HG02943 (cell line): Measurements from ENCODE around the gene ISG15.

Source experiments
- ATAC-seq: cut with Tn5 transposase; IDR thresholded peaks from one replicate; pipeline ENCODE4 v1.9.1; 2021; ENCODE audit warnings: mild to moderate bottlenecking, low read depth, moderate library complexity; ENCODE audit not compliant: unreplicated experiment

Gene ISG15

DNA sequence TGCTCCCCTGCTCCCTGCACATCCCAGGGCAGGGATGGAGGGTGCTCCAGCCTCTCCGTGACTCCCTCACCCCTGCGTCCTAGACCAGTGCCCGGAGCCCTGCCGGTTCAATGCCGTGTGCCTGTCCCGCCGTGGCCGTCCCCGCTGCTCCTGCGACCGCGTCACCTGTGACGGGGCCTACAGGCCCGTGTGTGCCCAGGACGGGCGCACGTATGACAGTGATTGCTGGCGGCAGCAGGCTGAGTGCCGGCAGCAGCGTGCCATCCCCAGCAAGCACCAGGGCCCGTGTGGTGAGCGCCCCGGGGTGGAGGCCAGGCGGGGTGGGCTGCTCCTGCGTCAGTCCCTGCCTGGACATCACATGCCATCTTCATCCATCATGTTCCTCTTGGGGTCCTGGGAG, 28.6 kb downstream of the ISG15 start:
- no peak for ATAC-seq

- no peak for ATAC-seq
Measured at GRCh38 chr1:1042835-1043234, 29.5 kb downstream of the ISG15 start.

DNA sequence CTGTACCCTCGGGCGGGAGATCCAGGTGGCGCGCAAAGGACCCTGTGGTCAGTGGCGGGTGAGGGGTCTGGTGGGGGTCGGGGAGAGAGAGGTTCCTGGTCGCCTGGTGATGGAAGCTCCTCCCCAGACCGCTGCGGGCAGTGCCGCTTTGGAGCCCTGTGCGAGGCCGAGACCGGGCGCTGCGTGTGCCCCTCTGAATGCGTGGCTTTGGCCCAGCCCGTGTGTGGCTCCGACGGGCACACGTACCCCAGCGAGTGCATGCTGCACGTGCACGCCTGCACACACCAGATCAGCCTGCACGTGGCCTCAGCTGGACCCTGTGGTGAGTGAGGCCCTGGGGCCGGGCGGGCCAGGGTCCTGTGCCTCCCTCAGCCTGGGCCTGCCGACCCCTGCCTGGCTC, 30.1 kb downstream of the ISG15 start:
- ATAC-seq = no peak

GRCh38 chr1:1043921-1044320, 30.6 kb downstream of the ISG15 start:
- no peak for ATAC-seq

GRCh38 chr1:1044455-1045078, 31.3 kb downstream of the ISG15 start:
- ATAC-seq = no peak

DNA sequence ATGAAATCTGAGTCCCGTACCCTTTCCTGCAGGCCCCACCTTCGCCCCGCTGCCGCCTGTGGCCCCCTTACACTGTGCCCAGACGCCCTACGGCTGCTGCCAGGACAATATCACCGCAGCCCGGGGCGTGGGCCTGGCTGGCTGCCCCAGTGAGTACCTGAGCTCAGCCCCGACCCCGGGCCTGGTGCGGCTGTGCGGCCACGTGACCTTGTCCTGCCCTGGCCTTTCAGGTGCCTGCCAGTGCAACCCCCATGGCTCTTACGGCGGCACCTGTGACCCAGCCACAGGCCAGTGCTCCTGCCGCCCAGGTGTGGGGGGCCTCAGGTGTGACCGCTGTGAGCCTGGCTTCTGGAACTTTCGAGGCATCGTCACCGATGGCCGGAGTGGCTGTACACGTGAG, 31.8 kb downstream of the ISG15 start:
- no peak for ATAC-seq

- ATAC-seq = no peak
Measured at GRCh38 chr1:1046243-1046642, 32.9 kb downstream of the ISG15 start.

DNA sequence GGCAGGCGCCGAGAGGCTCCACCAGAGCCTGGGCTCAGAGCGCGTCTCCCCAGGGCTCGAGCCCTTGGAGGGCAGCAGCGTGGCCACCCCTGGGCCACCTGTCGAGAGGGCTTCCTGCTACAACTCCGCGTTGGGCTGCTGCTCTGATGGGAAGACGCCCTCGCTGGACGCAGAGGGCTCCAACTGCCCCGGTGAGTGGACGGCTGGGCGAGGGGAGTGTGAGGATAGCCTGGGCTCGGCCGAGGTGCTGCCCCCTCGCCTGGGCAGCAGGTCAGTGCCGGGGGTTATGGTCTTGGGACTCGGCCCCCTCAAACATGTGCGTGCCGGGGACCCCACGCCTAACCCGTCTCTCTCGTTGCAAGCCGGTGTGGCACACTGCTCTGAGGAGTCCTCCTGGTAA, 33.5 kb downstream of the ISG15 start:
- no peak for ATAC-seq

DNA sequence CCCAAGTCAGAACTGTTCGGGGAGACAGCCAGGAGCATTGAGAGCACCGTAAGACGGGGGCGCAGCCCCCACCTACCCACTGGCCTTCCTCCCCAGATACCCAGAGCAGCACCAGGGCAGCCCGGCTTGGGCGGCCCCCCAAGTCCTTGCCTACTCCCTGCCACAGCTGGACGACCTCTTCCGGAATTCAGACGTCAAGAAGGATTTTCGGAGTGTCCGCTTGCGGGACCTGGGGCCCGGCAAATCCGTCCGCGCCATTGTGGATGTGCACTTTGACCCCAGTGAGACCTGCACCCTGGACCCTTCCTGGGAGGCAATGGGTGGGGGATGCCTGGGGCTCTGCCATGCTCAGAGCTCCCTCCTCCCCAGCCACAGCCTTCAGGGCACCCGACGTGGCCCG, 34.1 kb downstream of the ISG15 start:
- ATAC-seq = no peak

- ATAC-seq = no peak
Measured at GRCh38 chr1:1047963-1048362, 34.7 kb downstream of the ISG15 start.

DNA sequence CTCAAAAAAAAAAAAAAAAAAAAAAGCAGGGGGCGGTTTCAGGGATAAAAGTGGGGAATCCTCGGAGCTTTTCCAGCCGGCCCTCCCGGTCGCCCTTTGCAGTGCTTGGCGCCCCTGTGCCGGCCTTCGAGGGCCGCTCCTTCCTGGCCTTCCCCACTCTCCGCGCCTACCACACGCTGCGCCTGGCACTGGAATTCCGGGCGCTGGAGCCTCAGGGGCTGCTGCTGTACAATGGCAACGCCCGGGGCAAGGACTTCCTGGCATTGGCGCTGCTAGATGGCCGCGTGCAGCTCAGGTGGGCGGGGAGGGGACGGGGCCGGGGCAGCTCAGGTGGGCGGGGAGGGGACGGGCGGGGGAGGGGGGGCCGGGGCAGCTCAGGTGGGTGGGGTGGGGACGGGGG, 35.5 kb downstream of the ISG15 start:
- no peak for ATAC-seq

DNA sequence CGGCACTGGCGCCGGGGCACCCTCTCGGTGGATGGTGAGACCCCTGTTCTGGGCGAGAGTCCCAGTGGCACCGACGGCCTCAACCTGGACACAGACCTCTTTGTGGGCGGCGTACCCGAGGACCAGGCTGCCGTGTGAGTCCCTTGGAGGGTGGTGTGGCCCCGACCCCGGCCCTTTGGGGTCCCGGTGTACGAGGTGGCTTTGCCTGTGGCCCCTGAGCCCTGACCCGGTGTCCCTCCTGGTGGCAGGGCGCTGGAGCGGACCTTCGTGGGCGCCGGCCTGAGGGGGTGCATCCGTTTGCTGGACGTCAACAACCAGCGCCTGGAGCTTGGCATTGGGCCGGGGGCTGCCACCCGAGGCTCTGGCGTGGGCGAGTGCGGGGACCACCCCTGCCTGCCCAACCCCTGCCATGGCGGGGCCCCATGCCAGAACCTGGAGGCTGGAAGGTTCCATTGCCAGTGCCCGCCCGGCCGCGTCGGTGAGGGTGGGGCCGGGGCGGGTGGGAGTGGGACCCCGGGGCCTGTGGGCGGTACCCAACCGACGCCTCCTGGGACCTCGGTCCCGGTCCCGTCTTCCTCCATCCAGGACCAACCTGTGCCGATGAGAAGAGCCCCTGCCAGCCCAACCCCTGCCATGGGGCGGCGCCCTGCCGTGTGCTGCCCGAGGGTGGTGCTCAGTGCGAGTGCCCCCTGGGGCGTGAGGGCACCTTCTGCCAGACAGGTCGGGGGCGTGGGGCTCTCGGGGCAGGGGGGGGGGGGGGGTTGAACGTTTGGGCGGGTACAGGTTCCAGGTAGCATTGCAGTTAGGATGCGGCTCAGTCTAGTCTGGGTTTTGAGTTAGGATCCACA, 36.2 kb downstream of the ISG15 start:
- no peak for ATAC-seq

GRCh38 chr1:1050577-1051052, 37.3 kb downstream of the ISG15 start:
- ATAC-seq = no peak

- no peak for ATAC-seq
Measured at GRCh38 chr1:1051127-1051810, 38.0 kb downstream of the ISG15 start.

GRCh38 chr1:1052003-1052840, 38.9 kb downstream of the ISG15 start:
- no peak for ATAC-seq

DNA sequence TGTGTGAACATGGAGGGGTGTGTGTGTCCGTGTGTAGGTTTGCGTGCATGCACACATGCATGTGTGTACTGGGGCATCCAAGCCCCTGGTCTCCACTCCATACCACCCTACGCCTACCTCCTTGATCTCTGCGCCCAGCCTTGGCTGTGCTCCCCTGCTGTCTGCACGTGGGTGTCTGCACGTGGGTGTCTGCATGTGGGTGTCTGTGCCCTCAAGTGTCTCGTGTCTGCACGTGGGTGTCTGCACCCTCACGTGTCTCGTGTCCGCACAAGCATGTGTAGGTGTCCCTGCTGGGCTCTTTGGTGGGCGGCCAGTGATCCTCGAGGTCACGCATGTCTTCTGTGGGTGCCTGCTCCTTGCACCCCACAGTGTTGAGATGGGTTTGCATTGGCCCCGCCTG, 39.7 kb downstream of the ISG15 start:
- ATAC-seq = no peak

- no peak for ATAC-seq
Measured at GRCh38 chr1:1053682-1054081, 40.4 kb downstream of the ISG15 start.

- ATAC-seq = no peak
Measured at GRCh38 chr1:1054099-1054700, 40.9 kb downstream of the ISG15 start.

DNA sequence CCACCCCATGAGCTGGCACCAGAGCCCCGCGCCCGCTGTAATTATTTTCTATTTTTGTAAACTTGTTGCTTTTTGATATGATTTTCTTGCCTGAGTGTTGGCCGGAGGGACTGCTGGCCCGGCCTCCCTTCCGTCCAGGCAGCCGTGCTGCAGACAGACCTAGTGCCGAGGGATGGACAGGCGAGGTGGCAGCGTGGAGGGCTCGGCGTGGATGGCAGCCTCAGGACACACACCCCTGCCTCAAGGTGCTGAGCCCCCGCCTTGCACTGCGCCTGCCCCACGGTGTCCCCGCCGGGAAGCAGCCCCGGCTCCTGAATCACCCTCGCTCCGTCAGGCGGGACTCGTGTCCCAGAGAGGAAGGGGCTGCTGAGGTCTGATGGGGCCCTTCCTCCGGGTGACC, 41.7 kb downstream of the ISG15 start:
- ATAC-seq = no peak
